Measurements from ENCODE around the gene STAT5A.
"Not testable (repeated sequence)": the region's sequence is repeated elsewhere in the genome, so short reads cannot be mapped to it uniquely, and the experiment has no call there.

DNA sequence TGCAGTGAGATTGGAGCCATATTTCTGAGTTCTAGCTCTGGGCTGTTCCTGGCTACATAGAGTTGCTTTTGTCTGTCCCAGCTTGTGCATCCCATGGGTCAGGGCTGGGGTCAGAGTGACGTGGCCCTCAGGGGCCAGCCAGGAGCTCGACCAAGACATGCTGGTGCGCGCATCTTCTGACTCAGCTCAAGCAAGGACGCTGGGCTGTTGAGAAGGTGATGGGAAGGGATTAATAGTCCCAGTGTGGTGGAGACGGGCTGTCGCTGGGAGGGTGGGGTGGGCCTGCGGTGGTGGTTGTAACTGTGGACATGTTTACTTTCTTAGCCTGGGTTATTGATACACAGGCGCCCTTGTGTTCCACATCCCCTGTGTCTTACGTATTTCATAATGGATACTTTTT, 9.5 kb downstream of the STAT5A start:
- TF ChIP-seq, protein P1, sequence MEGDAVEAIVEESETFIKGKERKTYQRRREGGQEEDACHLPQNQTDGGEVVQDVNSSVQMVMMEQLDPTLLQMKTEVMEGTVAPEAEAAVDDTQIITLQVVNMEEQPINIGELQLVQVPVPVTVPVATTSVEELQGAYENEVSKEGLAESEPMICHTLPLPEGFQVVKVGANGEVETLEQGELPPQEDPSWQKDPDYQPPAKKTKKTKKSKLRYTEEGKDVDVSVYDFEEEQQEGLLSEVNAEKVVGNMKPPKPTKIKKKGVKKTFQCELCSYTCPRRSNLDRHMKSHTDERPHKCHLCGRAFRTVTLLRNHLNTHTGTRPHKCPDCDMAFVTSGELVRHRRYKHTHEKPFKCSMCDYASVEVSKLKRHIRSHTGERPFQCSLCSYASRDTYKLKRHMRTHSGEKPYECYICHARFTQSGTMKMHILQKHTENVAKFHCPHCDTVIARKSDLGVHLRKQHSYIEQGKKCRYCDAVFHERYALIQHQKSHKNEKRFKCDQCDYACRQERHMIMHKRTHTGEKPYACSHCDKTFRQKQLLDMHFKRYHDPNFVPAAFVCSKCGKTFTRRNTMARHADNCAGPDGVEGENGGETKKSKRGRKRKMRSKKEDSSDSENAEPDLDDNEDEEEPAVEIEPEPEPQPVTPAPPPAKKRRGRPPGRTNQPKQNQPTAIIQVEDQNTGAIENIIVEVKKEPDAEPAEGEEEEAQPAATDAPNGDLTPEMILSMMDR (IDR thresholded peaks at IDR 0.05): not testable (repeated sequence)
- TF ChIP-seq, protein P2, sequence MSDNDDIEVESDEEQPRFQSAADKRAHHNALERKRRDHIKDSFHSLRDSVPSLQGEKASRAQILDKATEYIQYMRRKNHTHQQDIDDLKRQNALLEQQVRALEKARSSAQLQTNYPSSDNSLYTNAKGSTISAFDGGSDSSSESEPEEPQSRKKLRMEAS (IDR thresholded peaks at IDR 0.05; ENCODE audit: low read depth): not testable (repeated sequence)
- TF ChIP-seq, protein P3, sequence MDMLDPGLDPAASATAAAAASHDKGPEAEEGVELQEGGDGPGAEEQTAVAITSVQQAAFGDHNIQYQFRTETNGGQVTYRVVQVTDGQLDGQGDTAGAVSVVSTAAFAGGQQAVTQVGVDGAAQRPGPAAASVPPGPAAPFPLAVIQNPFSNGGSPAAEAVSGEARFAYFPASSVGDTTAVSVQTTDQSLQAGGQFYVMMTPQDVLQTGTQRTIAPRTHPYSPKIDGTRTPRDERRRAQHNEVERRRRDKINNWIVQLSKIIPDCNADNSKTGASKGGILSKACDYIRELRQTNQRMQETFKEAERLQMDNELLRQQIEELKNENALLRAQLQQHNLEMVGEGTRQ (IDR thresholded peaks at IDR 0.05; ENCODE audit: borderline replicate concordance, low read depth, low read length): not testable (repeated sequence)
- TF ChIP-seq, protein P4, sequence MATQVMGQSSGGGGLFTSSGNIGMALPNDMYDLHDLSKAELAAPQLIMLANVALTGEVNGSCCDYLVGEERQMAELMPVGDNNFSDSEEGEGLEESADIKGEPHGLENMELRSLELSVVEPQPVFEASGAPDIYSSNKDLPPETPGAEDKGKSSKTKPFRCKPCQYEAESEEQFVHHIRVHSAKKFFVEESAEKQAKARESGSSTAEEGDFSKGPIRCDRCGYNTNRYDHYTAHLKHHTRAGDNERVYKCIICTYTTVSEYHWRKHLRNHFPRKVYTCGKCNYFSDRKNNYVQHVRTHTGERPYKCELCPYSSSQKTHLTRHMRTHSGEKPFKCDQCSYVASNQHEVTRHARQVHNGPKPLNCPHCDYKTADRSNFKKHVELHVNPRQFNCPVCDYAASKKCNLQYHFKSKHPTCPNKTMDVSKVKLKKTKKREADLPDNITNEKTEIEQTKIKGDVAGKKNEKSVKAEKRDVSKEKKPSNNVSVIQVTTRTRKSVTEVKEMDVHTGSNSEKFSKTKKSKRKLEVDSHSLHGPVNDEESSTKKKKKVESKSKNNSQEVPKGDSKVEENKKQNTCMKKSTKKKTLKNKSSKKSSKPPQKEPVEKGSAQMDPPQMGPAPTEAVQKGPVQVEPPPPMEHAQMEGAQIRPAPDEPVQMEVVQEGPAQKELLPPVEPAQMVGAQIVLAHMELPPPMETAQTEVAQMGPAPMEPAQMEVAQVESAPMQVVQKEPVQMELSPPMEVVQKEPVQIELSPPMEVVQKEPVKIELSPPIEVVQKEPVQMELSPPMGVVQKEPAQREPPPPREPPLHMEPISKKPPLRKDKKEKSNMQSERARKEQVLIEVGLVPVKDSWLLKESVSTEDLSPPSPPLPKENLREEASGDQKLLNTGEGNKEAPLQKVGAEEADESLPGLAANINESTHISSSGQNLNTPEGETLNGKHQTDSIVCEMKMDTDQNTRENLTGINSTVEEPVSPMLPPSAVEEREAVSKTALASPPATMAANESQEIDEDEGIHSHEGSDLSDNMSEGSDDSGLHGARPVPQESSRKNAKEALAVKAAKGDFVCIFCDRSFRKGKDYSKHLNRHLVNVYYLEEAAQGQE (IDR thresholded peaks at IDR 0.05; ENCODE audit: low read depth, low read length): not testable (repeated sequence)
- not testable (repeated sequence) for TF ChIP-seq RAD21 (IDR thresholded peaks at IDR 0.05; ENCODE audit: low read length); POLR2AphosphoS5 (IDR thresholded peaks at IDR 0.05; ENCODE audit: low read depth, low read length); SIN3A (IDR thresholded peaks at IDR 0.05; ENCODE audit: borderline replicate concordance, low read depth, low read length)
